ENCODE data around the gene MAP3K8.

GRCh38 chr10:30443049-30443448, 9.1 kb downstream of the MAP3K8 start:
- TF ChIP-seq CTCF (IDR thresholded peaks at IDR 0.05; ENCODE audit: low read depth, low read length) (no peak), EZH2phosphoT487 (IDR thresholded peaks at IDR 0.05; ENCODE audit: low read depth) (no peak)

Measured in OCI-LY3 (cell line).